ENCODE data around the gene RBFOX2.
"Not testable (repeated sequence)": the region's sequence is repeated elsewhere in the genome, so short reads cannot be mapped to it uniquely, and the experiment has no call there.

The RBFOX2 gene

DNA sequence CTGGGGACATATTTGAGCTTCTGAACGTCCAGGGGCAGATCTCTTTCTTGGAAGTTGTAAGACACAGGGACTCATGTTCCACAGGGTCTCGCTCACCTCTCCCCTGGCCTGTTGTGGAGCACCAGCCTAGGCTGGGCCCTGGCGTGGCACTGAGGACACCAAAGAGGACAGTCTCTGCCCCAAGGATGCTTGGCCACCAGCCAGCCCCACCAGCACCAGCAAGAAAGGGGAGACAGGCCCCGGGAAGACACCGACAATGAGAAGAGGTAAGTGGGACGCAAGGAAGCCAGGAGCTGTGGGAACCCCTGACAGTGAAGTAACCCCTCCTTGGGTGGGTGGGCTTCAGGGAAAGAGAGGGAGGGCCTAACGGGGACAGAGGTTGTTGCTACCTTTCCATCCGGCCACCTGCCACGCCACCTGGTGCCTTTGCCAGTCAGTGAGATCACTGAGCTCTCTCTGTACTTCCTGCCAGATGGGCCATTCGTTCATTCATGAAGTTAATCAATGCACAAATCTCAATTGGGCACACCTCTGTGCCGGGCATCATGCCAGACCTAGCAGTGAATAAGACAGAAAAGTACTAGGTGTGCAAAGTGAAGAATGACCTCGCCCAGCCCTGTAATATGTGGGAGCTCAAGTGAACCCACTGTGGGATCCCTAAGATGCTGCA is 299.9 kb downstream of the RBFOX2 start:
- no peak for FAIRE-seq

GRCh38 chr22:35727436-35727835 is 301.2 kb downstream of the RBFOX2 start:
- no peak for FAIRE-seq

GRCh38 chr22:35726933-35727332 is 301.7 kb downstream of the RBFOX2 start:
- no peak for FAIRE-seq

GRCh38 chr22:35726398-35726797 is 302.2 kb downstream of the RBFOX2 start:
- no peak for FAIRE-seq

- no peak for FAIRE-seq
These were observed 303.1 kb downstream of the RBFOX2 start for GRCh38 chr22:35725521-35725920.

GRCh38 chr22:35721960-35722359 is 306.7 kb downstream of the RBFOX2 start:
- FAIRE-seq, result no peak

DNA sequence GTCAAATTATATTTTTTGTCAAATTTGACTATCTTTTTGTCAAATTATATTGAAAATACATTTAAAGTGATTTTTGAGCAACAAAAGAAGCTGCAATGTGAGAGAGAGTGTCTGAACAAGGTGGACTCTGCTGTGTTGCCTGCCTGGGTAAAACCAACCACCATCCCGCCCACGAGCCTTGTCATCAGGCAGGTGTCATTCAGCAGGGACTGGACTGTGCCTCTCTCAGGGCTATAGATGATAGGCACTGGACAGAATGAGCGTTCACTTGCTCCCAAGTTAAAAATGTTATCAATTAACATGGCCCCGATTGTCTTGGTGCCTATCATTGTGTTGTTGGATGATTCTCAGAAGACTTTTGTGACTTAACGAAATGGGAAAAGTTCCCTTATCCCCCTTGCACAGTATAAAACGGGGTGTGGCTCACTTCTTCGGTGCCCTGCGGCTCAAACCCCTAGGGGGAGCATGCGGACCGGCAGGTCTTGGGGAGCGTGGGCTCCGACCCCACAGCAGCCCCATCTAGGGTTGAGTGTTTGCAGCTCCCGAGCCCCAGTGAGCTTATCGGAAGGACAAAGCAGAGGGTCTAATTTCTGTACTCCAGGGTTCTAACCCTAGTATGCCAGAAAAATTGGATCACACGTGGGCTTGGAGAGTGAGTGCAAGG is 309.3 kb downstream of the RBFOX2 start:
- FAIRE-seq, result no peak

- FAIRE-seq, result no peak
These were observed 311.1 kb downstream of the RBFOX2 start, which contains the start of gene APOL5 for GRCh38 chr22:35717572-35717971. APOL5 (plus strand) TSS chr22:35717872; CDS start chr22:35717872, 0 bp downstream.

DNA sequence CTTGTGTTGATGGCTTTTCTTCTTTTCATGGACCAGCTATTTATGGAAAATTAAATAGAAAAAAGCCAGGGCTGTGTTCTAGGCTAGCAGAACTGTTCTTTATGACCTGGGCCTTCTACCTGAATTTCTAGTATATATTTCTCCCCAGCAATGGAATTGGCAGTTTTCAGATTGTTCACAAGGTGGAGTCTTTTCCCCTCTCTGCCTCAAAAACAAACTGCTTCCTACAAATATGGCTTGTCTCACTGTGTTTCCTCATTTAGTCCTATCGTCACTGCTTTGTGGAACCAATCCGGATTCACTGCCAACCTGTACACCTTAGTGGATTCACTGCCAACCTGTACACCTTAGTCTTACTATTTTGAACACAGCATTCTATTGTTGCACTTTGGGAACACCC is 316.0 kb downstream of the RBFOX2 start:
- FAIRE-seq, result no peak

DNA sequence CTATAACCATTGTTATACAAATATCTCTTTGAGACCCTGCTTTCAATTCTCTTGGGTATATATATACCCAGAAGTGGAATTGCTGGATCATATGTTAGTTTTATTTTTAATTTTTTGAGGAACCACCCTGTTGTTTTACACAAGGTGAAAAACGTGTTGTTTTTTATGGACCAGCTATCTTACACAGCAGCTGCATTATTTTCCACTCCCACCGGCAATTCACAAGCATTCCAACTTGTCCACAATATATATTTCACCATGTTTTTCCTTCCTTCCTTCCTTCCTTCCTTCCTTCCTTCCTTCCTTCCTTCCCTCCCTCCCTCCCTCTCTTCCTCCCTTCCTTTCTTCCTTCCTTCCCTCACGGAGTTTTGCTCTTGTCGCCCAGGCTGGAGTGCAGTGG is 317.3 kb downstream of the RBFOX2 start:
- FAIRE-seq, result no peak

DNA sequence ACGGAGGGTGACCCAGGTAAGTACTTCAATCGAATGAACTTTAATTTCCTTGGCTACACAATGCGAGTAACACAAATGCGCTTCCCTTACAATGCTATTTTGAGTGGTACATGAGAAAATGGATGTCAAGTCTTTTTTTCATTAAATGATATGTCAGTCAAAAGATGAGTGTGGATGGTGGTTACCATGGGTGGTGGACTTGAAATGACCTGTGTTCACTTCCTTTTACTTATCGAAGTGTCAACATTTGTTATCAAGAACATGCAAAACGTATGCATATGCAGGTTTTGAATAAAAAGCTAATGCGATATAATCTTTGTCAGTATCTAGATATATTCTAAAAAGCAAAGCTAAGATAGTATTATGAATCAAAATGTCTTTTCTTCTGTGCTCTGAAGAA is 319.7 kb downstream of the RBFOX2 start:
- no peak for FAIRE-seq

- no peak for FAIRE-seq
These were observed 320.2 kb downstream of the RBFOX2 start for GRCh38 chr22:35708453-35708852.

DNA sequence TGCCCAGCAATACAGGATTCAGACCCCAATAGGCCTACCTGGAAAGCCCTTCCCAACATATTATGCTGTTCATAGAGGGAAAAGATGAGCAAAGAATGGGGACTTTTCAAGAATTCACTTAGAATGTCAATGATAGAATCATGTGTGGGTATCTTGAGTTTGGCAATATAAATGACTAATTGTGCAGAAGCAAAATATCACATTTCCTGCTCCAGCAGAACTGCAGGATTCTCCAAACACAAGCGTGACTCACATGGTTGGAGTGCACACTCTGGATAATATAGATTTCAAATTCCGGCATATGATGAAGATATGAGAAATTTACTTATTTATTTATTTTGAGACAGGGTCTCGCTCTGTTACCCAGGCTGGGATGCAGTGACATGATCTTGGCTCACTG is 323.5 kb downstream of the RBFOX2 start:
- FAIRE-seq, result no peak

DNA sequence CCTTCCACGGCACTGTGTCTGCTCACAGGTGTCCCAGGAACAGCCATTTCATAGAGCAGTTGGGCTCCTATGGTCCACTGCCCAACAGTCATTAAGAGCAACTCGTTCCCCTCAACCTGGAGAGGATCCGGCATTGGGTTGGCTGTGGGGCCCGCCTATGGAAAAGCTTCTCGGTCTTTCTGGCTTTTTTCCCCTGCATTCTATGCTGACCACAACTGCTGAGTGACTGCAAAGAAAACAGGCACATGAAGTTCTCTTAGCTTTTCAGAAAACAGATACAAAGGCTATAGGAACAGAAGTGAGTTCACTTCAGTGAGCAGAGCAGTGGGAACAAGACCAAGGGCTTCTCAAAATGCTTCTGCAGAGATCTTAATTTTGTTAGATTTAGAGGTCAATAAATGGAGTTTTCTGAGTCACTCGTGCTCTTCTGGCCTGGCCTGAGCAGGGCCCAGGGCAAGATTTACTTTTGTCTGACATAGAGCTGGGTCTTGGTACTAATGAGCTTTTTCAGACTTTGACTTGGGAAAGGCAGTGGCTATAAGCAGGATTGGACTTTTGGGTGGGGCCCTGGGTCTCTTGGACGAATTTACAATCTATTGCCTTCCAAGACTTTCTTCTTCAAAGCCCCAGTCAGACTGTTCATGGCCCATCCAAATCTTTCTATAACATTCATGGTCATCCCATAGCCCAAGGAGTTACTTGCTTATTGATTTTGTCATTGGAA is 324.6 kb downstream of the RBFOX2 start:
- FAIRE-seq, result no peak

DNA sequence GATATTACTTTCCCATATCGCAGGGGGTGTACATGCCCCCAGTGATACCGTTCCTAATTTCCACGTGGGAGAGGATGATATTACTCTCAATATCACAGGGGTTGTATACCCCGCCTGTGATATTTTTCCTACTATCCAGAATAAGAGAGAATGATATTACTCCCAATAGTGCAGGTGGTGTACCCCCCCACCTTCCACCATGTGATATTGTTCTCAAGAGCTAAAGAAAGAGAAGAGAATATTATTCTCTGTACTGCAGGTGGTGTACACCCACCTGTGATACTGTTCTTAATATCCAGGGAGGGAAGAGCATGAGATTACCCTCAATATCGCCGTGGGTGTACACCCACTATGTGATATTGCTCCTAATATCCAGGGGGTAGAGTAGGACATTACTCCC is 328.8 kb downstream of the RBFOX2 start:
- not testable (repeated sequence) for FAIRE-seq

DNA sequence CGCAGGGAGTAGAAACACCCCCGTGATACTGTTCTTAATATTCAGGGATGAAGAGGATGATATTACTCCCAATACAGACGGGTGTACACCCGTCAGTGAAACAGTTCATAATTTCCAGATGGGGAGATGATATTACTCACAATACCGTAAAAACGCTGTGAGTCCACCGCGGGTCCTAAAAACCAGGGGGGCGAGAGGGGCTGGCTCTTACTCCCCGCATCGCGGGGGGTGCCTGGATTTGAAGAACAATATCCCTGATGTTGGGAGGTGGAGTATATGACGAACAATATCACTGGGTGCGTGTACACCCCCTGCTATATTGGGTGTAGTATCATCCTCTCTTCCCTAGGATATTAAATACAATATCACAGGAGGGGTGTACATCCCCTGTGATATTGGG is 331.5 kb downstream of the RBFOX2 start:
- no peak for FAIRE-seq

- no peak for FAIRE-seq
These were observed 333.4 kb downstream of the RBFOX2 start for GRCh38 chr22:35695202-35695601.

DNA sequence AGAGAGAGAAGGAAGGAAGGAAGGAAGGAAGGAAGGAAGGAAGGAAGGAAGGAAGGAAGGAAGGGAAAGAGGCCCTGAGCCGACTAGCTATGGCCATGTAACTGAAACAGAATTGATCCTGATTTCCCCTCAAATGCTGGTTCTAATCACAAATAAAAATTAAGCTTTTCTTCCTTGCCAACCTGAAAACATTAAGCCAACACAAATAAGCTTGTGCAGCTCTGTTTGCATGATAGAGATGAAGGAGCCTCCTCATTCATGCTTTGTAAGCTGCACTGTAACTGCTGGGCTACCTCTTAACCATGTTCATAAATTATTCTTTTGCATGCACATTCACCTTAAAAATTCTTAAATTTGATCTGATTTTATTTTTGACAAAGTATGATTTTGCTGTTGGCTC is 338.6 kb downstream of the RBFOX2 start:
- no peak for FAIRE-seq

DNA sequence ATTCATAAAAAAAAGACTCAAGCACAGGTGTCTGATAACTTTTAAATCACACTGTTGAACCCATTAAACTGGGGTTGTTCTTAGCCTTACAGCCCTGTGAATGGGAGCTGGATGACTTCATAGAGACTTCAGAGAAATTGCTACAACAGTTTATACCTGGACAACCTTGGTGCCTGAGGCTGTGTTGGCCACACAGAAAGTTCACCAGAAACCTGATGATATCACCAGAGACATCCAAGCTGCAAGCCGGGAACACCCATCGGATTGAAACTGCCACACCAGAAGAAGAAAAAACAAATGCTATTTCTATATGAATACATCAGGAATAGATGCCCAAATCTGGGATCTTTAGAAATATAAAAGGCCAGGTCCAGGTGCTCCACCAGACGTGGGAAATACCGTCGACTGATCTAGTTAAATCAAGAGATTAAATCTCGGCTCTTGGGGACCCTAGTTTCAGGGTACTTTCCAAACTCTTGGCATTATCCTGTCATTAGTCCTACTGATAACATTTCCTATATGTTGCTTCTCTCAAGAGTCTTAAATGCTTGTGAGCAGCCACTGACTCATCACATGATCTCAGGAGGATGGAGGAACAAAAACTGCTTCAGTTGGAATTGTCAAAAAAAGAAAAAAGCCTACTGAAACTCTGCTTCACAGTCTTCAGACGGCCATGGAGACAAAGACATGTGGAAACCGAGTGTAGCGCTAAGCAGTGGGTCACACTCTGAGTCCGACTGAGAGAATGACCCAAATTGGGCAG is 339.5 kb downstream of the RBFOX2 start:
- no peak for FAIRE-seq

Data from TTC549 (cell line).